Choroid plexus epithelial cell (primary cell): ENCODE data around the gene DEPP1.

Experiments
- DNase-seq: peaks from one replicate; pipeline ENCODE4 v3.0.0-alpha.2; 2010; ENCODE audit warnings: low read depth
- H3K4me3 ChIP-seq: 2 replicates; pipeline ENCODE4 v1.5.1; 2011; ENCODE audit warnings: low read depth, mild to moderate bottlenecking, control low read depth, low read length, moderate library complexity
- CTCF ChIP-seq: conservative IDR thresholded peaks from 2 replicates; pipeline ENCODE4 v1.5.1; 2011; ENCODE audit warnings: low read depth, mild to moderate bottlenecking, control low read depth, inconsistent platforms, low read length, moderate library complexity

The DEPP1 gene

GRCh38 chr10:44949915-44950314 is 28.7 kb downstream of the DEPP1 start:
- TF ChIP-seq CTCF = no peak
- DNase-seq = peak; percentile 37
- no peak overlapping the region for H3K4me3 ChIP-seq

- no peak overlapping the region for H3K4me3 ChIP-seq
- DNase-seq = no peak
- TF ChIP-seq CTCF = peak; percentile 28
Observed at GRCh38 chr10:44949127-44949802, 29.3 kb downstream of the DEPP1 start.

- no peak for DNase-seq
- no peak overlapping the region for H3K4me3 ChIP-seq
- TF ChIP-seq CTCF = no peak
Observed at GRCh38 chr10:44948642-44949041, 30.0 kb downstream of the DEPP1 start.

- no peak for DNase-seq
- TF ChIP-seq CTCF = no peak
- H3K4me3 ChIP-seq = no peak overlapping the region
Observed at GRCh38 chr10:44947371-44948152, 31.0 kb downstream of the DEPP1 start.

GRCh38 chr10:44946205-44946604 is 32.4 kb downstream of the DEPP1 start:
- no peak for TF ChIP-seq CTCF
- DNase-seq = peak; percentile 55
- no peak overlapping the region for H3K4me3 ChIP-seq

- no peak for TF ChIP-seq CTCF
- DNase-seq = no peak
- no peak overlapping the region for H3K4me3 ChIP-seq
Observed at GRCh38 chr10:44944354-44944753, 34.3 kb downstream of the DEPP1 start.
